ENCODE results near the gene RCOR2. TPM values are rescaled to one million over a fixed set of nuclear protein-coding genes. Genes with fewer than 3 reads are reported as not detected.
A peak's percentile ranks its signal among the peaks of the same experiment; 100 is the strongest.
"Not testable (repeated sequence)": the region's sequence is repeated elsewhere in the genome, so short reads cannot be mapped to it uniquely, and the experiment has no call there.

RCOR2 gene
- total RNA-seq: 1 to 10 TPM; 2.1 to 2.5 TPM
- long read RNA-seq: 0 reads

DNA sequence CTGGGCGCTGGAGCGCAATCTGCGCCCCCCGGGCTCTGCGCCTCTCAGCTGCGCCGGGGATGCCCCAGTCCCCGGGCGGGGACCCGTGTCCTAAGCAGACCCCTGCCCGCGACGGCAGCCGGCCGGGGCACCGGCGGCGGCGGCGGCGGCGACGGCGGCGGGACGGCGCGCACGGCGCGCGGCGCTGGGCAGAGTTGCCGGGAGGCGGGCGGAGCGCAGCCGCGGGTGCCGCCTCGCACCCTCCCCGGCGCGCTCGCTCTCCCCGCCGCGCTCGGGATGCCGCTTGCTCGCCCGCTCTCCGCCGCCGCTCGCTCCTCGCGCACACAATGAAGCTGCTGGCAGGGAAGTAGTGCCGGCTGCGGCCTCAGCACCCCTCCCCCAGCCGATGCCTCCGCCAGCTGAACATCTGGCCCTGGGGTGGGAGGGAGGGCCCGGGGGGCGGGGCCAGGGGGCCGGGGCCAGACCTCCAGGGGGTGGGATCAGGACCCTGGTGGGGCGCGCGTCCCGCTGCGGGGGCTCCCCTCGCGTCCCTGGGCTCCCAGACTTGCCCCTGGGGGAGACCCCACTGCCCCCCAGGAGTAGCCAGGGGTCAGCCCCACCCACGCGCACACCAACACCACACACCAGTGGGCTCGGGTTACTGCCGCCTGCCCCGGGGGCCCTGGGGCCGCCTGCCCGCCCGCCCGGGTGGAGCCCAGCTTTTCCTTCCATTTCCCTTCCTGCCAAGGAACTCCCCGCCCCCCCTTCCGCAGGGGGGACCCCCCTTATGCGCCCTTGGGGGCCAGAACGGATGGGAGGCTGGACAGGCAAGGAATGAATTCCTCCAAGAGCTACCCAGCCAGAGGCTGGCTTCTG, at the start of gene RCOR2:
Gene RCOR2 (minus strand): TSS at position 328 of the 855 bp plus-strand sequence. CDS start 708 bp downstream, outside the sequence.
- intact Hi-C loops (cut with DNase I, micrococcal nuclease): no loop called here
- DNase-seq: peak; percentile 78 to 83
- peak; percentile 30 for ATAC-seq

DNA sequence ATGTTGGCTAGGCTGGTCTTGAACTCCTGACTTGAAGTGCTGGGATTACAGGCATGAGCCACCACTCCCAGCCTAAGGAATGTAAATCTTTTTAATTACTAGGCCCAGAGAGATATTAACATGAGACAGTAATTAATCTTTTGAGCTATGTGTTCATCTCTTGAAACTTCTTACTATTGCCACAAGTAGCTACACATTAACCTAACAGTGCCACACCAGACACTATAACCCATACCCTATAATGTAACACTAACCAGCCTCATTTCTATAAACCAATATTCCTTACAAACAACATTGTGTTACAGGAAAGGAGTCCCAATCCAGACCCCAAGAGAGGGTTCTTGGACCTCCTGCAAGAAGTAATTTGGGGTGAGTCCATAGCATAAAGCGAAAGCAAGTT, 49.5 kb upstream of the RCOR2 start:
- intact Hi-C loops (cut with DNase I, micrococcal nuclease): no loop called here
- ATAC-seq (peak; percentile 51), DNase-seq (no peak)

DNA sequence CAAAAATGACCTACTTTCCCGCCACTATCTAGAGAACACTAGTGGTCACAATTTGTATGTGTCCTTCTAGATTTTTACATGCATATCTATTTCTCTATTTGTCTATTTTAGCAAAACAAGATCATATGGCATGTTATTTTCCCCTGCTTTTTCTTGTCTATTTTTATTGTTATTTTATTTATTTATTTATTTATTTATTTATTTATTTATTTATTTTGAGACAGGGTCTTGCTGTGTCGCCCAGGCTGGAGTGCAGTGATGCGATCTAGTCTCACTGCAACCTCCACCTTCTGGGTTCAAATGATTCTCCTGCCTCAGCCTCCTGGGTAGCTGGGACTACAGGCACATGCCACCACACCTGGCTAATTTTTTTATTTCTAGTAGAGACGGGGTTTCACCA, 46.9 kb upstream of the RCOR2 start:
- intact Hi-C loops (cut with DNase I, micrococcal nuclease); ATAC-seq; DNase-seq: not testable (repeated sequence)

DNA sequence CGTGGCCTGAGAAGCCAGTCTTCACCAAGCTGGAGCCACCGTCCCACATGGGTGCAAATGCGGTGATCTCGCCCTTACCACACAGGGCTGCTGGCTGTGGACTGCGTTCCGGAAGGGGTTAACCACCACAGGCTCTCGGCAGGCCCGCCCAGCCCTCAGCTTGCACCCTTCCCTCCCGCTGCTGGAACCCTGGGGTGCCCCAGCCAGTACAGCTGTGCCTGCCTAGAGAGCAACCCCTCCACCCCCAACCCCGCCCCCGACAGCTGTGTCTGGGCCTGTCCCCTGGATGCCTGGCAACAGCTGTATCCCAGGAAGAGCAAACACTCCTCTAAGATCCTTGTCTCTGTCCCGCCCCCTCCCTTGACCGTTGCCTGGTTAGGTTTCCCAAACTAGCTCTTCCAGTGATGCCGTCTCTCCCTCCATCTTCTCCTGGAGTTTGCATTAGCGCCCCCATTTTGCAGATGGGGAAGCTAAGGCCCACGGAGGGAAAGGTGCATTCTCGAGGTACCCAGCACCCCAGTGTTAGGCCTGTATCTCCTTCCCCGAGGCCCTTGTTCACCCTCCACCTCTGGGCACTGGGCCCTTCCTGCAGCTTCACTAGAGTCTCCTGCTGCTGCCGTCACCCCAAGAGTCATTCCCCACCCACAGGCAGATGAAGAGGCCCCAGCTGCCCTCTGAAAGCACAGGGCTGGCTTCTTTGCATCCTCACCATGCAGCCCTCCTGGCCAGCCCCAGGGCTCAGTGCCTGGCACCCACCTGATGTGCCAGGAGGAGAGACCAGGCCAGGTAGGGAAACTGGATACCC, 44.8 kb upstream of the RCOR2 start:
- no peak for DNase-seq
- intact Hi-C loops (cut with DNase I, micrococcal nuclease): no loop called here
- ATAC-seq: peak; percentile 48

DNA sequence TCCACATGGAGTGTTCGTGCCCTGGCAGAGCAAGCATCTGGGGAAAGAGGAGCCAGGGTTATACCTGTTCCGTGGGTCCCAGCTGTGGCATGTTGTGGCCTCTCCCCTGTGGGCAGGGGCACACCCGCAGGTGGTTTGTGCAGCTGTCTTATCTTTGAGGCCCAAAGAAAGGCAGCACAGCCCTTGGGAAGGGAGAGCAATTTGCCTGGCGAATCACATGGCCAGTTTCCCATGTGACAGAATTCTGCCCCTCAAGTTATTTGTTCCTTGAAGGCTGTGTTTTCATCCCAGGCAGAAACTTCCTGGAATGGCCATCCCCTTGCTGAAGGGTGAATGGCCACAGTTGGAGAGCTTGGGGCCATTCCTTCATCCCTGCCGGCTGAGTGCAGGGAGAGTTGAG, 41.0 kb upstream of the RCOR2 start:
- intact Hi-C loops (cut with DNase I, micrococcal nuclease): no loop called here
- ATAC-seq (no peak), DNase-seq (no peak)

DNA sequence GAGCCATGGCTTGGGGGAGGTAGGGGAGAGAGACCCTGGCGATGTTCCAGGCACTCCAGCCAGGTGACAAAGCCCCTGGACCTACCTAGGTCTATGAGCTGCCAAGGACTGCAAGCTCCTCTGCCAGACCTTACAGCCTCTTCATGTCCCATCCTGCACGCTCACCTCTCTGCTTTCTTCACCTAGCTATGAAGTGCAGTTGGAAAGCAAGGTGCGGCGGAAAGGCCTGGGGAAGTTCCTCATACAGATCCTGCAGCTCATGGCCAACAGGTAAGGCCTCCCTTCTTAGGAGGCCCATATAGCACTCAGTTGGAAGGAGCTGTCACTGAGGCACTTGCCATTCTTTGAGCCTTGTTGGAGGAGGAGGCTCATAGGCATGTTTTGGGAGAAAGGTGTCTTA, 35.6 kb upstream of the RCOR2 start:
- intact Hi-C loops (cut with DNase I, micrococcal nuclease): no loop called here
- DNase-seq: no peak
- ATAC-seq: no peak

DNA sequence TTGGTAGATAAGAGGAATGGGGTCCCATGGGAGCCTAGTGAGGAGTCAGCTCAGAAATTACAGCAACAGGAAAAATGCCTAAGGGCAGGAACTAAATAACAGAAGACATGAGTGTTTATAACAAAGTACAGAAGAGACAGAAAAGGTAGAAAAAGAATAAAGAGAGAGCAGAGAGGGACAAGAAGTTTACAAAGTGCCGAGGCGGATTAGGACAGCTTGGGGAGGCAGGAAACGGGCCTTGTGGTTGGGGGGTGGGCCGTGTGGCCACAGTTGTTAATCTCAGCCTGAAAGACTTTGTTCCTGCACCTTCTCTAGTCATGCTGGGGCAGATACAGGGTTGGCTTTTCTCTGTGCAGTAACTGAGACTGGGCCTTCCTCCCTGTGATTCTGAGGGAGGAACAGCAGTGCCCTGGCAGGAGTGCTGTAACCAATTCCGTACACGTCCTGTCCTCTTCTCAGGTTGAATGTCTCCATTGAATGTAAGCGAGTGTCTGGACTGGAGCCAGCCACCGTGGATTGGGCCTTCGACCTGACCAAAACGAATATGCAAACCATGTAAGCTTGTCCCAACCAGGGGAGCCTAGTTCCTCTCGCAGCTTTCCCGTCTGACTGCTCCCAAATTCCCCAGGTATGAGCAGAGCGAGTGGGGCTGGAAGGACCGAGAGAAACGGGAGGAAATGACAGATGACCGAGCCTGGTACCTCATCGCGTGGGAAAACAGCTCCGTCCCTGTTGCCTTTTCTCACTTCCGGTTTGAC, 35.0 kb upstream of the RCOR2 start:
- intact Hi-C loops (cut with DNase I, micrococcal nuclease): no loop called here
- ATAC-seq: no peak
- DNase-seq: no peak

DNA sequence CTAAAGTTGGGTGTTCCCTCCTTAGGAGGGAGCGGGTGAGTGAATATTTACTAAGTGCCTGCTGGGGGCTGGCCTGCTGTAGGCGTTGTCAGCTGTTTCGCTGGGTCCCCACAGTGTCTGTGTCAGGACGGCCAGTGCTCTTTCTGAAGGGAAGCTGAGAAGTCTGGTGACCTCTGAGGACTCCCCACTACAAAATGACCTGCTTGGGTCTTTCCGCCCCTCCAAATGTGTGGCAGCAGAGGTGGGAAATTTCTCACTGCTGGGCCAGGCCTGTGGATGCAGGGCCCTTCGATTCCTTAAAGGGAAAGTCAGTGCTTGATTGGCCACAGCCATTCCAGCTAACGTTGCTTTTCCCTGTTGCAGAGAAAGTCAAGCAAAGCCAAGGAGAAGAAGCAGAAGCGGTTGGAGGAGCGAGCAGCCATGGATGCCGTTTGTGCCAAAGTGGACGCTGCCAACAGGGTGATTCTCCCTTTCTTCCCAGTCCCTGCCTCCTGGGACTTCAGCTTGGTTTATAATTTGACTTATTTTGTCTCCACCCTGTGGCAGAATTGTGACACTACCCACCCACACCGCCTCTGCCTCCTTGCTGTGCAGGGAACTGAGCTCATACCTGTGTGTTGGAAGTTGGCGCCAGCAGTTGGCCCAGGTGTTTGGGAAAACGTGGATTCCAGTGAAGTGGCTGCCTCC, 28.7 kb upstream of the RCOR2 start:
- peak; percentile 65 to 69 for DNase-seq
- intact Hi-C loops (cut with DNase I, micrococcal nuclease): loop anchor here (2.0 to 10.0 kb wide), 3 partner anchors 108 to 171 kb away; partner anchors contain the start of gene MARK2 (in 1 of the 2)
- ATAC-seq: peak; percentile 85

DNA sequence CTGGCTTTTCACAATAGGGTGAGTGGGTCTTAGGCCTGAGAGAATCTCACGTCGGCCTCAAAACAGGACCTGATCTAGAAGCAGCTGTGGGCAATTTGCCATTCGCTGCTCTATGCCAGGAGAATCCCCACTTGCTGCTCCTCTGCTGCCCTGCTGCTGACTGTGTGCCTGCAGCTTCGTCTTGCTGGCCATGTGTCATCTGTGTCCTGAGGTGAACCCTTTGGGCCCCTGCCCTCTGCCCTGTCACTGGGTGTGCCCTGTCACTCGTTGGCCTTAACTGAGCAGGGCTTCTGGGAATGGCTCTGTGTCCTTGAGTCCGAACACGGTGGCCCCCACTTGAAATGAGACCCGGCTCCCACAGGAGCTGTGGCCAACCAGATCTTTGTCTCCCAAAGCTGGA, 28.0 kb upstream of the RCOR2 start:
- ATAC-seq (peak; percentile 68), DNase-seq (peak; percentile 22 to 45)
- intact Hi-C loops (cut with DNase I, micrococcal nuclease): loop anchor here (2.0 to 10.0 kb wide), 3 partner anchors 108 to 170 kb away; partner anchors contain the start of gene MARK2 (in 1 of the 2)

DNA sequence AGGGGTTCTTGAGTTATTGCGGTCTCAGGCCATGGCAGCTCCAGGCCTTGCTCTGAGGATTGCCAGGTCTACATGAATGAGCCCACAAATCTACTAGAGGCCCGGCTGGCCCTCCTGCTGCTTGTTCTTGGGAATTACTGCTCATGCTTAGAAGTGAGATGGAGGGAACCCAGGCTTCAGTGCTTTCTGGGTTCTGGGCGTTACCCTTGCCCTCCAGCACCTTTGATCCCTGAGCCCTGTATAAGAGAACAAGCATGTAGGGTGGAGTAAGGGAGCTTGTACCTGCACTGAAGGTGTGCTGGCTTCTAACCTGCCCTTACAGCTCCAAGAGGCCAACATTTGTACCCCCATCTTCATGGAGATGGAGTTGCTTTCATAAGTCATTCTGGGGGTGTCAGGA, 25.8 kb upstream of the RCOR2 start:
- intact Hi-C loops (cut with DNase I, micrococcal nuclease): loop anchor here in 1 of 2 donors (10.0 kb wide), 1 partner anchor 168 kb away; no protein-coding TSS in a partner anchor
- DNase-seq (no peak), ATAC-seq (peak; percentile 30)

DNA sequence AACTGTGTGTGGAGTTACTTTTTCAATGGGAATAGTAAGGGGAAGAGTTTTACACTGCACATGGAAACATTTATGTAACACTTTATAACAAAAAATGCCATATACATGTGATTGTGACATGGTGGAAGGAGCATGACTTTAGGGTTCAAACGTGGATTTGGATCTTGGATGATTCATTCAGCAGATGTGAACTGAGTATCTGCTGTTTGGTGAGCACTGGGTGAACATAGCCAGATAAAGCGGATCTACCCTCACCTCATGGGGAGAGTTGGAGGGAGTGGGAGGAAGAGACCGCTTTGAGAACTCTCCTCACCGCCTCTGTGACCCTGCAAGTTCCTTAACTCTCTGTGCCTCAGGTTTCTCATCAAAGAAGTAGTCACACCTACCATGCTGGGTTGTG, 24.9 kb upstream of the RCOR2 start:
- intact Hi-C loops (cut with DNase I, micrococcal nuclease): loop anchor here in 1 of 2 donors (10.0 kb wide), 1 partner anchor 167 kb away; no protein-coding TSS in a partner anchor
- no peak for ATAC-seq
- DNase-seq: no peak

DNA sequence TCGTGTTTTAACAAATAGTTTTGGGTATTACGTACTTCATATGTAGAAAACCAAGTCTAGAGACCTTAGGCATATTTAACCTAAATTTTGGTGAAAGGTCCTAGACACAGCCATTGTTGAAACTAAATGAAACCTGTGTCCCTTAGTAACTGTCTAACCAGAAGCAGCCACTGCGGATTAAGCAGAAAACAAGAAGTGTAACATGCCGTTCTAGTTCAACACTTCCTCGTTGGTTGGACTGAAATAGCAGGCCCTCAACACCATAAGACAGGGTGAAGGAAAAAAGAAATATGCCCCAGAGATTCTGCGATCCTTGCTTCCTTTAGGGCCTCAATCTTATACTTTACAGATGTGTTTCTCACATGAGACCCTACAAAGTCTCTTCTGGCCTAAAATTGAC, 23.8 kb upstream of the RCOR2 start:
- ATAC-seq: no peak
- intact Hi-C loops (cut with DNase I, micrococcal nuclease): loop anchor here in 1 of 2 donors (10.0 kb wide), 1 partner anchor 166 kb away; no protein-coding TSS in a partner anchor
- DNase-seq: no peak

DNA sequence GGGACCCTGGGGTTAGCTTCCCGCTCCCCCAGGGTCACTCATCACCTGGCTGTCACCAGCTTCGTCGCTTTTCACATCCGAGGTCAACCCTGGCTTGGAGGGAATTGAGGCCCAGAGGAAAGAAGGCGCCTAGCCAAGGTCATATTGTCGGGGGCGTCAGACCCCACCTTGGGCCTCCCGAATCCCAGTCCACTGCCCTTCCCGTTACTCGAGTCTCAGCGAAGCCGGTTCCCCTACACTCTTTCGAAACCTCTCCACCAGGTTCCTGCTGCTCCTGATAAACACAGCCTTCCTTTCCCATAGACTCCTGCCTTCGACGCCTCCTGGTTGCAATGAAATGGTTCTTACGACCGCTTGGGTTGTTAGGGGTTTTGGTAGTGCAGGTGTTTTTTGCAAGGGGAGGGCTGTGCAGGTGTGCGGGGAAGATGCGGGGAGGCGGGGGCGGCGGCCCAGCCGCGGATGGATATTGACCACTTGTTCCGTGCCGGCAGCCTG, 22.5 kb upstream of the RCOR2 start:
- ATAC-seq (peak; percentile 10), DNase-seq (peak; percentile 44 to 46)
- intact Hi-C loops (cut with DNase I, micrococcal nuclease): no loop called here

DNA sequence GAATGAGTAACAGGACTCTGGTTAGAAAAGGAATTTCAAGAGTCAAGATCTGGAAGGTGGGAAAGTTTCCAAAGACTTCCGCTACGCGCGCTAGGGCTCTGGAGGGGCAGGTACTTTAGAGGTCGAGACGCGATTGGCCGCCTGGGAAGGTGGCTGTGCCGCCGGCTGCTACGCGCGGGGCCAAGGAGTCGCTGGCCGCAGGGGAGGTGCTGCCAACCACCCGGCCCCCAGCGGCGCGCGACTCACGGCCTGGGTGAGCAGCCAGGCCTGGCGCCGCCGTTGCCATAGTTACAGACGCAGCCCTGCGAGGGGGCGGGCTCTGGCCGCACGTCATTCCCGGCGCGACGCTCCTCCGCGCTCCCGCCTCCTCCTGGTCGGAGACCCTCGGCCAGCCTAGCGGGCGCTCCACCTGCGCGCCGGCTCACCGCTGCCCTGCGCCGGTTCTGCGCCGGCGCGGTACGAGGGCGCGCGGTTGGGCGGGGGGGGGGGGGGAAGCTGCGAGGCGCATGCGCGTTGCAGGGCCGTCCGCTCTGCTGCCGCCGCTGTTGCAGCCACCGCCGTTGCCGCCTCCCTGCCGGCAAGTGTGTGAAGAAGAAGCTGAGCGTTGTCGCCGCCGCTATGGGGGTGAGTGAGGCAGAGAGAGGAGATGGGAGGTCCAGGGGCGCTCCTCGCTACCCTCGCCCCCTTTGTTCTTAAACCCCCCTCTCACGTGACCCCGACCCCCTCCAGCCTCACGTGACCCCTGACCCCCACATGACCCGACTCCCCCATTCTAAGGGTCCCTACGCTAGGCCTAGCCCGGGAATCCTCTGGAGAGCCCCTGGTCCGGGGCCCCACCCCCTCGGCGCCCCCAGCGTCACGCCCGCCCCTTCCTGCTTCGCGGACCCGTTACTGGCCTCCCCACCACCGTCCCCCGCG, 21.8 kb upstream of the RCOR2 start, which contains the start of gene NAA40:
Gene NAA40 (plus strand): TSS at position 524 of the 918 bp plus-strand sequence. CDS start 95 bp downstream, at position 619.
- intact Hi-C loops (cut with DNase I, micrococcal nuclease): no loop called here
- DNase-seq (peak; percentile 95 to 96), ATAC-seq (peak; percentile 90)

DNA sequence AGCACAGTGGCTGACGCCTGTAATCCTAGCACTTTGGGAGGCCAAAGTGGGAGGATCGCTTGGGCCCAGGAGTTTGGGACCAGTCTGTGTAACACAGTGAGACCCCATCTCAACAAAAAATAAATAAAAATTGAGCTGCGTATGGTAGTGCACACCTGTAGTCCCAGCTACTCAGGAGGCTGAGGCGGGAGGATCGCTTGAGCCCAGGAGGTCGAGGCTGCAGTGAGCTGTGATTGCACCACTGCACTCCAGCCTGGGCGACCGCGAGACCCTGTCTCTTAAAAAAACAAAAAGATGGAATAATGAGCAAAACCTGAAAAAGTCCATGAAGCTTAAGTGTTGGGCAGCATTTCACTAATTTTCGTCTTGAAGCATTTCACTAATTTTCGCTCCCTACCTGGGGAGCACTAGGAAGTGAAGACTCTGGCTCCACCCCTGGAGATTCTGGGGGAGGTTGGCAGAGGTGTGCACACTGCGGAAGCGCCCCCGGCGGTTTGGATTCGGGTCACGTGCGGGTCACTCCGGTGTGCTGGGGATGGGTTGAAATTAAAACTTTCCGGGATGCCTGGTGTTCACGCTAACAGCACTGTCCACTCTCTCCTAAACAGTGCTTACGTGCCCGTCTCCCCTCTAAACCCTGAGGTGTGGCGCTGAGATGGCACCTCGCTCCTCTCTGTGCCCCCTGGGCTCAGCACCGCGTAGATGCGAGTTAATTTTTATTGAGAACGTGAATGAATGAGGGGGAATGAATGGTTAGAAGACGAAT, 20.9 kb upstream of the RCOR2 start:
- DNase-seq: peak; percentile 46 to 54
- peak; percentile 7 for ATAC-seq
- intact Hi-C loops (cut with DNase I, micrococcal nuclease): no loop called here

DNA sequence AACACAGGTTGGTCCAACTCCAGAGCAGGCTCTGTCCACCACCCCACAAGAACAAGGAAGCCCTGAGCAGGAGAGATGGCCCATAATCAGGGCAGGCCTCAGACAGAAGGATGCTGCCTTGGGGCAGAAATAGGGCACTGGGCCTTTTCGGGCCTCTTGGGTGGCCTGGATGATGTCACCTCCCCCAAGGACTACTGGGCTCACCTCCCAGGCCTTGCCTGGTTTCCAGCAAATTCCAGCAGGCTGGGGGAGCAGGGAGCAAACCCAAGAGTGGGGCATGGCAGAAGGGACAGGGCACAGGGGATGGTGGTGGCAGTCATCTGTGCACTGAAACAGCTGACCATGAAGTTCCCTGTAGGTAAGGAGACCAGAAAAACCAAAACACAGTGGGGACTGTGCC, 16.5 kb upstream of the RCOR2 start:
- intact Hi-C loops (cut with DNase I, micrococcal nuclease): no loop called here
- ATAC-seq: no peak
- no peak for DNase-seq

Data from left colon (tissue), 2 donors.